OCI-LY7 (cell line): ENCODE results near the gene NUP133. TPM values are rescaled to one million over a fixed set of nuclear protein-coding genes. Genes with fewer than 3 reads are reported as not detected.

Source experiments
- BruUV-seq: library from RNA; stranded (reverse); fragments of 400-500 nt; replicated peaks from 2 replicates; lab custom pipeline; 2021; lab: Mats Ljungman, UMichigan
- CTCF ChIA-PET: fragments of 300-600 bp; sonication (Branson Sonifier 250); formaldehyde crosslinking; loops from one replicate; lab custom pipeline; 2022; ENCODE audit warnings: antibody characterized with exemption; ENCODE audit not compliant: unreplicated experiment; lab: Charles Lee
- POLR2A ChIA-PET: fragments of 300-600 bp; sonication (Branson Sonifier 250); formaldehyde crosslinking; loops from one replicate; lab custom pipeline; 2022; ENCODE audit warnings: antibody characterized with exemption; lab: Charles Lee
- DNase-seq: peaks from one replicate; pipeline ENCODE4 v3.0.0-alpha.2; 2015; ENCODE audit warnings: low spot score
- H2AFZ ChIP-seq: fragments of 200-600 bp; sonication (generic), shearing (Covaris generic); 2 replicates; pipeline ENCODE4 v1.6.1; 2014; ENCODE audit warnings: mild to moderate bottlenecking, antibody characterized with exemption, low read length, moderate library complexity
- H3K27ac ChIP-seq: fragments of 200-600 bp; sonication (generic); 2 replicates; pipeline ENCODE4 v1.5.1; 2014; ENCODE audit warnings: mixed run types, low read depth, mild to moderate bottlenecking, moderate library complexity, low read length, inconsistent platforms; ENCODE audit not compliant: poor library complexity, severe bottlenecking
- H3K36me3 ChIP-seq: fragments of 200-600 bp; sonication (generic); 2 replicates; pipeline ENCODE4 v1.6.1; 2014; ENCODE audit warnings: mild to moderate bottlenecking, antibody characterized with exemption, low read length, moderate library complexity, mixed read lengths; ENCODE audit not compliant: insufficient read depth
- H3K4me1 ChIP-seq: fragments of 200-600 bp; sonication (generic); 2 replicates; pipeline ENCODE4 v1.5.1; 2014; ENCODE audit warnings: mild to moderate bottlenecking, low read length; ENCODE audit not compliant: insufficient read depth, poor library complexity, severe bottlenecking
- H3K4me2 ChIP-seq: fragments of 200-600 bp; sonication (generic); 2 replicates; pipeline ENCODE4 v1.6.1; 2014; ENCODE audit warnings: mild to moderate bottlenecking, low read length
- H3K4me3 ChIP-seq: fragments of 200-600 bp; sonication (generic); 2 replicates; pipeline ENCODE4 v1.5.1; 2014; ENCODE audit warnings: mild to moderate bottlenecking, low read depth, low read length; ENCODE audit not compliant: poor library complexity, severe bottlenecking
- H3K79me2 ChIP-seq: fragments of 200-600 bp; sonication (generic); 2 replicates; pipeline ENCODE4 v1.6.1; 2016; ENCODE audit warnings: low read depth, mild to moderate bottlenecking, low read length, moderate library complexity, mixed read lengths; ENCODE audit not compliant: insufficient read depth
- H3K9me2 ChIP-seq: fragments of 200-600 bp; sonication (generic); 2 replicates; pipeline ENCODE4 v1.6.1; 2016; ENCODE audit warnings: mild to moderate bottlenecking, low read length, mixed read lengths; ENCODE audit not compliant: insufficient read depth
- H3K9me3 ChIP-seq: fragments of 200-600 bp; sonication (generic); 2 replicates; pipeline ENCODE4 v1.6.1; 2014; ENCODE audit warnings: mild to moderate bottlenecking, mixed run types, low read length, mixed read lengths
- H4K20me1 ChIP-seq: fragments of 200-600 bp; sonication (generic); 2 replicates; pipeline ENCODE4 v1.6.1; 2014; ENCODE audit warnings: mild to moderate bottlenecking, antibody characterized with exemption, low read length, moderate library complexity, mixed read lengths; ENCODE audit not compliant: insufficient read depth
- CTCF ChIP-seq: fragments of 200-600 bp; sonication (generic); conservative IDR thresholded peaks from 2 replicates; pipeline ENCODE4 v1.5.1; 2014; ENCODE audit warnings: mild to moderate bottlenecking, antibody characterized with exemption, low read length, moderate library complexity, mixed read lengths
- EZH2phosphoT487 ChIP-seq: fragments of 200-600 bp; sonication (generic); IDR thresholded peaks from 2 replicates; pipeline ENCODE4 v1.6.1; 2018; ENCODE audit warnings: low read depth, borderline replicate concordance, mild to moderate bottlenecking, mixed run types, antibody characterized with exemption, low read length, moderate library complexity, mixed read lengths
- intact Hi-C: fragments of 100-400 bp; cut with micrococcal nuclease; formaldehyde crosslinking; loops from one replicate; pipeline ENCODE4 v1.10.0; 2022; ENCODE audit not compliant: unreplicated experiment
- total RNA-seq, 2 experiments: library from RNA; depleted of rRNA in 1 of 2; stranded (reverse); fragments of >200 nt in 1 of 2; shearing (Covaris generic) in 1 of 2; gene quantifications; 2 replicates each; pipeline ENCODE4 v1.2.3, GENCODE V29; 2014 to 2022

NUP133 gene
- total RNA-seq, 2 experiments from 2014 or later: 33.0 to 50.4 TPM

- Histone ChIP-seq H3K4me3 (no peak overlapping the region), H3K27ac (no peak overlapping the region), H4K20me1 (no peaks in the 10 kb centered on the region), H3K4me2 (no peak overlapping the region), H3K36me3 (peaks cover 50% of the 10 kb centered on the region), H3K9me3 (no peaks in the 10 kb centered on the region), H3K9me2 (no peaks in the 10 kb centered on the region), H3K4me1 (no peaks in the 10 kb centered on the region), H3K79me2 (no peaks in the 10 kb centered on the region), H2AFZ (no peak overlapping the region)
- TF ChIP-seq CTCF (no peak), EZH2phosphoT487 (no peak)
- intact Hi-C loops: no loop called here
- ChIA-PET CTCF (no interaction called here), POLR2A (interaction anchor here (0.9 to 1.9 kb wide), 3 partner anchors 9 to 753 kb away, joined by 3 to 9 read pairs (median 6); partner anchors contain the start of gene ABCB10)
- DNase-seq: no peak
- BruUV-seq: no TSS peak
Observed at GRCh38 chr1:229529639-229530038, 21.5 kb upstream of the NUP133 start.

GRCh38 chr1:229526695-229527094 is 18.6 kb upstream of the NUP133 start:
- Histone ChIP-seq H3K4me2 (no peak overlapping the region), H3K27ac (no peak overlapping the region), H3K4me3 (no peak overlapping the region), H4K20me1 (no peaks in the 10 kb centered on the region), H3K9me2 (no peaks in the 10 kb centered on the region), H3K36me3 (peaks cover 49% of the 10 kb centered on the region), H2AFZ (no peak overlapping the region), H3K4me1 (no peaks in the 10 kb centered on the region), H3K9me3 (no peaks in the 10 kb centered on the region), H3K79me2 (no peaks in the 10 kb centered on the region)
- intact Hi-C loops: no loop called here
- no peak for DNase-seq
- BruUV-seq: no TSS peak
- TF ChIP-seq CTCF (no peak), EZH2phosphoT487 (no peak)
- ChIA-PET POLR2A (interaction anchor here (0.6 to 1.1 kb wide), 7 partner anchors 18 to 787 kb away, joined by 3 to 5 read pairs (median 3); no protein-coding TSS in a partner anchor), CTCF (no interaction called here)

GRCh38 chr1:229523052-229523451 is 14.9 kb upstream of the NUP133 start:
- no peak for DNase-seq
- Histone ChIP-seq H3K36me3 (peaks cover 30% of the 10 kb centered on the region), H3K4me1 (no peaks in the 10 kb centered on the region), H4K20me1 (no peaks in the 10 kb centered on the region), H2AFZ (no peak overlapping the region), H3K4me2 (no peak overlapping the region), H3K4me3 (no peak overlapping the region), H3K9me3 (no peaks in the 10 kb centered on the region), H3K27ac (no peak overlapping the region), H3K9me2 (no peaks in the 10 kb centered on the region), H3K79me2 (no peaks in the 10 kb centered on the region)
- no peak for TF ChIP-seq EZH2phosphoT487
- TF ChIP-seq CTCF: no peak
- POLR2A ChIA-PET: no interaction called here
- CTCF ChIA-PET: no interaction called here
- BruUV-seq: no TSS peak
- intact Hi-C loops: no loop called here
